HG03442 (cell line): Measurements from ENCODE around the gene GRIK2.
A peak's percentile ranks its signal among the peaks of the same experiment; 100 is the strongest.
"Not testable (repeated sequence)": the region's sequence is repeated elsewhere in the genome, so short reads cannot be mapped to it uniquely, and the experiment has no call there.

Source experiments
- ATAC-seq: cut with Tn5 transposase; IDR thresholded peaks from one replicate; pipeline ENCODE4 v1.9.1; 2021; ENCODE audit warnings: mild to moderate bottlenecking, moderate library complexity; ENCODE audit not compliant: unreplicated experiment

The GRIK2 gene

DNA sequence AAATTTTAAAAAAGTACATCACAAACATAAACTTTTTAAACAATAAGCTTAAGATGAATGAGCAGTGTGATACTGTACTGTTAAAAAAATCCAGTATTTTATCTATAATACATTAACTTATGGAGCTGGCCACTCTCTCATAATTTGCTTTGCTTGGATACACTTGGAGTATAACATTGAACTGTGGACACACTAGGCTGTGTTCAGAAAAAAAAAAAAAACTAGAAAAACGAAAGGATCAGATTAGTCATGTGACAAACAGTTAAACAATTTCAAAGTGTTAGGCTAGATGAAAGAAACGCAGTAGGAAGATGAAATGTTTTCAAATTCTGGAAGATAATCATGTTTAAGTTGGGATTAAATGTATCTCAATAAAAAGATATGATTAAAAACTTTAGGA, 220.0 kb downstream of the GRIK2 start:
- ATAC-seq, result no peak

- no peak for ATAC-seq
Measured at GRCh38 chr6:101614774-101615173, 221.3 kb downstream of the GRIK2 start.

DNA sequence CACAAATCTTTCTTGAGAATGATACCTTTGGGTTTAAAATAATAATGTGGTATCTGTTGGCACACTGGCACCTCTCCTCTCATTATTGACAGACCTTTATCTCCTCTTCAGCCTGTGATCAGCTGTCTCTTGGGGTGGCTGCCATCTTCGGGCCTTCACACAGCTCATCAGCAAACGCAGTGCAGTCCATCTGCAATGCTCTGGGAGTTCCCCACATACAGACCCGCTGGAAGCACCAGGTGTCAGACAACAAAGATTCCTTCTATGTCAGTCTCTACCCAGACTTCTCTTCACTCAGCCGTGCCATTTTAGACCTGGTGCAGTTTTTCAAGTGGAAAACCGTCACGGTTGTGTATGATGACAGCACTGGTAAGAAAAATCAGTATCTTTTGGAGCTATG, 232.8 kb downstream of the GRIK2 start:
- ATAC-seq, result no peak

DNA sequence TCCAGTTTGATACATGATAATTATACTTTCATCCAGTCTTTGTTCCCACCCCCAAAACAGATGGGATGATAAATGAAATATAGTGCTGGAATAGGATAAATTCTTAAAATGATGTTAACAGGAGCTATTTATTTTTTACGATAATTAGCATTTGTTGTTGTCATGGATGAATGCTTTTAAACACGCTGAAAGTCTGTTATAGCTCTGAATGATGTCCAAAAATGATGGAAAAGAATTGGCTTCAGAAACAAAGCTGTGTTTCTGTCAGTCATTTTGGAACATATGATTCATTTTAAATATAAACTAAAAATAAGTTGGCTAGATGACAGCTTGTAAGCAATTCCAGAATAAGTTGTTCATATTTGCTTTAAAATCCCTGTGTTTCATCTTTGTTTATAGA, 237.4 kb downstream of the GRIK2 start:
- ATAC-seq, result no peak

GRCh38 chr6:101633081-101633480, 239.6 kb downstream of the GRIK2 start:
- ATAC-seq, result no peak

GRCh38 chr6:101638865-101639264, 245.4 kb downstream of the GRIK2 start:
- not testable (repeated sequence) for ATAC-seq

- no peak for ATAC-seq
Measured at GRCh38 chr6:101640131-101640530, 246.6 kb downstream of the GRIK2 start.

- no peak for ATAC-seq
Measured at GRCh38 chr6:101645770-101646169, 252.3 kb downstream of the GRIK2 start.

- no peak for ATAC-seq
Measured at GRCh38 chr6:101650402-101651100, 257.0 kb downstream of the GRIK2 start.

GRCh38 chr6:101652079-101652478, 258.6 kb downstream of the GRIK2 start:
- ATAC-seq, result no peak

DNA sequence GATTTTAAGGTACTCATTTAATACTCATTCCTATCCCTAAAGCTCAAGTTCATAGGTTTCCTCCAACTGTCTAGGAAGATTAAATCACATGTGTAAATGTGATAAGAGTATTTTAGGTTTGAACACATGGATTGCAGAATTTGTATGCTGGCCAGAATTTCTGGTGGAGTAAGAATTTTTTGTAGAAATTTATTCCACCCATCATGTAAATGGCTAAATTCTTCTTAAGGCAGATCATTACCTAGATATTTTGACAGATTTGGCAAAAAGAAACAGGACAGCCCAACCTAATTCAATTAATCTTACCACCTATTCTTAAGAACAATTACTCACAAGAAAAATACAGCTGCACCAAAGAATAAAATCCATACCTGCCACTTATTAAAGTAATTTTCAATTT, 261.6 kb downstream of the GRIK2 start:
- no peak for ATAC-seq

DNA sequence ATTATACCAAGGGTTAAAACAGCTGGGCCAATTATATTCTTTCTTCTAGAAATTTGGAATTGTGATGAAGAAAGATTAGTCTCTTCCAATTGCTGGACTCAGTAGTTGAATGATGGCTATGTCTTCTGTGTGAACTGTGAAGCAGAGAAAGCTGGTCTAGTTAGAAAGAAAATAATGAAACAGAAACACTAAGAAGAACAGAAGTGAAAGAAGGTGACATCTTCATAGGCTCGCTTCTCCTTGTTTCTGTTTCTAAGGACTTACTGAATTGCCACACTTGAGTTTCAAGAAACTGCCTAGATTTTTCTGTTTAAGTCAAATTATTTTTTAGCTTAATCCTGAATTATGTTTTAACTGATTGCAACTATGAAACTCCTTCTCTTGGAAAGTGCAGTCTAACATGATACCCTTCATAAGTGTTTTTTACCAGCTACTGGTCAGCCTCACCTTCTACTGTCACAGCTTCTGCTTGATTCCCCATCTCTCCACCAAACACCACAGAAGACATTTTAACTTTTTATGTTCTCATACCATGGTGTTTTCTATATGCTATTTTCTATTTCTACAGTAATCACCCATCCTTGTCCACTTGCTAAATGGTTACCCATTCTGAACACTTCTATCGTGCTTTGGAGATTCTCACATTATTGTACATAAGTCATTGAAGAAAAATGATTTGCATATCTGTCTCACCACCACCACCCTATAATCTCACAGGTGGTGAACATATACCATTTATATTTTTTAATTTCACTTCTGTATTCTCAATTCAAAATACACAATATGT, 268.8 kb downstream of the GRIK2 start:
- ATAC-seq, result peak; percentile 90

DNA sequence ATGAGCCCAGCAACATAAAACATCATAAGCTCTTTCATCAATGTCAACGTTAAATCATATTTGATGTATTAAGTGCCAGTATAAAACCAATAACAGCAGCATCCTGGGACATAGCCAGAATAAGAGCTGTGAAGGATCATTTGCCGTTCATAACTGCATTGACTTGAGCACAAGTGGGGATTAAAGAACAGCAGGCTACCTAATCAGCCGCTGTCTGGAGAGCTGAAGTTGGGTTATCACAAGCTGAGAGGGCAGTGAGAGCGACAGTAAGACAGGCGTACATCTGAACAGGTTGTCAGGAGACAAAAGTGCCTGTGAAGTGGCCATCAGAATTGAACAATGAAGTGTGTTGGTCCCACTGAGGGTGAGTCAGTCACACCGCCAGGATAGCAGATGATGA, 269.6 kb downstream of the GRIK2 start:
- ATAC-seq, result no peak

- ATAC-seq, result no peak
Measured at GRCh38 chr6:101666256-101666655, 272.7 kb downstream of the GRIK2 start.

DNA sequence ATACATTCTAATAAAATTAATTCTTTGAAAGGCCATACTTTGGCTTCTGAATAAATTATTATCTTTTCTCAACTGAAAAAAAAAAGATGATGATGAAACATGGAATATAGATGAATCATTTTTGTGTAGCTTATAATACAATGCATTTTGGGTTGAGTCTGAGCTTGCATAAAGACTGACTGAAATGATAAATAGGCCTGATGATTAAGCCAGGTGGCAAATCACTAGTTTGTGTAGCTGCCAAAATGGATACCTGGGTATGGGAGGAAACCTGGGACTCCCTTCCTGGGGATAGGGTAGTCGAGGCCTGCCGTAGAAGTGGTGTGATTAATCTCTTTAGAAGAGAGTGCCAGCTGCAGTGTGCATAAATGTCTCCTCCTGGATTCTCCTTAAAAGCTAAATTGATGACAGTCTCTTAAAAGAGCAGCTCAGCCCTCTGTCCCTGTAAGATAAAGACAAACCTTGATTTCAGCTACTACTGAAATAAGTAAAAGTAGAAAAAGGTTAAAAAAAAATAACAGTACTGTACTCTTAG, 275.1 kb downstream of the GRIK2 start:
- ATAC-seq, result no peak

GRCh38 chr6:101676187-101676586, 282.7 kb downstream of the GRIK2 start:
- ATAC-seq, result no peak

DNA sequence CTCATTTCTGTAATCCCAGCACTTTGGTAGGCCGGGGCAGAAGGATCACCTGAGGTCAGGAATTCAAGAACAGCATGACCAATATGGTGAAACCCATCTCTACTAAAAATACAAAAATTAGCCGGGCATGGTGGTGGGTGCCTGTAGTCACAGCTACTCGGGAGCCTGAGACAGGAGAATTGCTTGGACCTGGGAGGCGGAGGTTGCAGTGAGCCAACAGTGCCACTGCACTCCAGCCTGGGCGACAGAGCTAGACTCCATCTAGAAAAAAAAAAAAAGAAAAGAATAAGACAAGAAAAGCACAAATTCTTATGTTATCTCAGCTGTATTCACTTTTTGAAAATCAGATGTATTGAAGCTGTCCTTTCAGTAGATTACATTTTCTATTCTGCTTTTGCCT, 289.4 kb downstream of the GRIK2 start:
- ATAC-seq, result no peak

DNA sequence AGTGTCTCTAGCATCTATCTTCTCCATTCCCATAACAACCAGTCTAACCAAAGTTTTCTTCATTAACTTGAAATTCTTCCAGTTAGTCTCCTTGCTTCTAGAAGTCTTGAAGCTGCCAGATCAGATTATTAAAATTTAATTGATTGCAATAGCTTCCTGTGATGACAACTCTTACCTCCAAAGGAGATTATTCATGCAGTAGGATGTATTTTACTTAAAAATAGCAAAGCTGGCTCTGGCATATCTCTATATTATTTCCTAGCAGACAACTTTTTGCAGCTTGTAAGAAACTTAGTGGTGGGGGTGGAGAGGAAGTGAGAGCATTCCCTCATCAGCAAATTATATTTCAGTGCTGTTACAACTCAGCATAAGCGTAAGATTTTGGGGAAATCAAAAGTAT, 290.4 kb downstream of the GRIK2 start:
- no peak for ATAC-seq

GRCh38 chr6:101686653-101687052, 293.1 kb downstream of the GRIK2 start:
- no peak for ATAC-seq

GRCh38 chr6:101689156-101689555, 295.6 kb downstream of the GRIK2 start:
- no peak for ATAC-seq

- ATAC-seq, result no peak
Measured at GRCh38 chr6:101689695-101690094, 296.2 kb downstream of the GRIK2 start.

DNA sequence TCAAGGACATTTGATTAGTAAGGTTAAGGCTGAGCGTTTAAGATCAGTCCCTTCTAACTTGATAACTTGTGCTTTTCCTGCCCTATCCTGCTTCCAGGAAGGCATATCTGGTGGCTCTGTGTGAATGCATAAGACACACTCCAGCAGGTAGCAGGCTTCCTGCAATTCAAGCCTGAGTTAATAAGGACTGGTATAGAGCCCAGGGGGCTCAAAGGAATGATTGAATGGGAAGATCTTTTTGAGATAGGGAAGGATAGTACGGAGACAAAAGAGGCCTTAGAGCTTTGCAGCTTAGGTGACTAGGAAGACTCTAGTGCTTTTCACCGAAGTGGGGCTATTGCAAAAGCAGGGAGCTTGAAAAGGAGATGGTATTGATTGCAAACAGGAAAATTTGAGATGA, 307.1 kb downstream of the GRIK2 start:
- no peak for ATAC-seq
